ENCODE measurements around the gene SLC44A3.

SLC44A3 gene, protein sequence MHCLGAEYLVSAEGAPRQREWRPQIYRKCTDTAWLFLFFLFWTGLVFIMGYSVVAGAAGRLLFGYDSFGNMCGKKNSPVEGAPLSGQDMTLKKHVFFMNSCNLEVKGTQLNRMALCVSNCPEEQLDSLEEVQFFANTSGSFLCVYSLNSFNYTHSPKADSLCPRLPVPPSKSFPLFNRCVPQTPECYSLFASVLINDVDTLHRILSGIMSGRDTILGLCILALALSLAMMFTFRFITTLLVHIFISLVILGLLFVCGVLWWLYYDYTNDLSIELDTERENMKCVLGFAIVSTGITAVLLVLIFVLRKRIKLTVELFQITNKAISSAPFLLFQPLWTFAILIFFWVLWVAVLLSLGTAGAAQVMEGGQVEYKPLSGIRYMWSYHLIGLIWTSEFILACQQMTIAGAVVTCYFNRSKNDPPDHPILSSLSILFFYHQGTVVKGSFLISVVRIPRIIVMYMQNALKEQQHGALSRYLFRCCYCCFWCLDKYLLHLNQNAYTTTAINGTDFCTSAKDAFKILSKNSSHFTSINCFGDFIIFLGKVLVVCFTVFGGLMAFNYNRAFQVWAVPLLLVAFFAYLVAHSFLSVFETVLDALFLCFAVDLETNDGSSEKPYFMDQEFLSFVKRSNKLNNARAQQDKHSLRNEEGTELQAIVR

GRCh38 chr1:94819945-94820746, at the start of gene SLC44A3:
Gene SLC44A3 (plus strand): TSS chr1:94820357. CDS start chr1:94820452, 95 bp downstream.
- DNase-seq (ENCODE audit: low read depth) = no peak

DNA sequence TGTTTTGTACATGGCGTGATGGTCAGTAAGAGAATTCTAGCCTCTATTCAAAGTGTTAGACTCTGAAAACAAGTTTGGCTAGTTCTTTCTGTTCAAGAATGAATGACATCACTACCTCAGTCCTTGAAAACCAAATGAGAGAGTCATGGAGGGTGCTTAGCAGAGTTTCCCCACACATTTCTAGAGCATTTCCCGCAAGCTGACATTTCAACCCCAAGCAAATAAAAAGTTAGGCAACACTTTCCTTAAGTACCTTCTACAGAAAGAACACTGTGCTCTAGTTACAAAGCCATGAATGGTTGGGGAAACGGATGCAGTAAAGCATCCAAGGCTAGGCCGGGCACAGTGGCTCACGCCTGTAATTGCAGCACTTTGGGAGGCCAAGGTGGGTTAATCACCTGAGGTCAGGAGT, 47.9 kb upstream of the SLC44A3 start:
- no peak for DNase-seq (ENCODE audit: low read depth)

DNA sequence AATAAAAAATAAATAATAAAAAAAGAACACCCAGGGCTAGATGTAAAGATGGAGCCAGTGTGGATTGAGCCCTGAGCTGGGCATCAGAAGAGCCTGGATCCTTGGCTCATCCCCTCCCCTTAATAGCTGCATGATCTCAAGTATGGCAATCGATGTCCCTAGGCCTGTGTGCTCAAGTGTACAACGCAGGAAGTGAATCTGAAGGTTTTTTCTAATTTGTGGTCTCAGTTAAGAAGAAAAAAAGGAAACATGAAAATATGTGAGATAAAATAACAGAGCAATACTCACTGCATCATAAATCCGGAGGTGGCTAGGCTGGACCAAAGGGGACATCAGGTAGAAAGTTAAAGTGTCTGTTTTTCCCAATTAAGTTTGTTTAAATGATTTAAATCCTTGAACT, 47.3 kb upstream of the SLC44A3 start:
- DNase-seq (ENCODE audit: low read depth) = no peak

DNA sequence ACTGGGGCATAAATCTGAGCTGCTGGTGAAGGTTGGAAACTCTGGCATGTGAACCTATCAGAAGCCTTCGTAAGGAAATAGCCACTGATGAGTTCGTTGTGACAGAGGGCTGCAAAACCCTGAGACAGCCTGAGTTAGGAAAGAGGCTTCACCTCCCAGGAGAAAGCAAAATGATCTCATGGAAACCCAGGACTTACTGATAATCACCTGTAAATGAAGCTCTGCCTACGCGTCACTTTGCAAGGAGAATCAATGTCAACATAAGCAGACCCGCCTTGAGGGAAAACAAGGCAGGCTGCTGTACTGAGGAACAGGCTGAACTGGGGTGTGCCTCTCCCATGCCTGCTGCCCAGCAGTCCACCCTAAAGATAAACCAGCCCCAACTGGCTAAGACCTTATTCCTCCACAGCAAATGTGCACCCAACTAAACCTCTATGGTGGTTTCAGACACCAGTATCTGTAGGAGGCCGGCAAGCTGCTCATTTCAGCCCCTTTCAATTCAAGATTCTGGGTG, 46.8 kb upstream of the SLC44A3 start:
- DNase-seq (ENCODE audit: low read depth) = no peak

GRCh38 chr1:94773931-94774422, 46.2 kb upstream of the SLC44A3 start:
- no peak for DNase-seq (ENCODE audit: low read depth)

DNA sequence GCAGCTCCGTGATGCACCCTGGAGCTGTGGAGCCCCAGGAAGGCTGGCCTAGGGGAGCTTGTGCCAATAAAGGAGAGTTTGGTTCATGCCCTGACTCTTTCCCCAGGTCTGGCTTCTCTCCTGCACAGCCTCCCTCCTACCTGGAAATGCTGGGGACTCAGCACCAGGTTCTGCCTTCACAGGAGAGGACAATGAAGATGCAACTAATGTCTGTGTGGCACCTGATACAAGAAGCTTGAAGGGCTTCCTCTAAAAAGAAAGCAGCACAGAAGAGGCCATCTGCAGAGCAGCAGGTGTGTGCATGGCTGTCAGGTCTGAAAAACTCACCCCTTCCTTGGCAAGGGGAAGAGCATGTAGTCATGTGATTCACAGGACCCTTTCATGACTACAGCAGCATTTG, 43.7 kb upstream of the SLC44A3 start:
- no peak for DNase-seq (ENCODE audit: low read depth)

DNA sequence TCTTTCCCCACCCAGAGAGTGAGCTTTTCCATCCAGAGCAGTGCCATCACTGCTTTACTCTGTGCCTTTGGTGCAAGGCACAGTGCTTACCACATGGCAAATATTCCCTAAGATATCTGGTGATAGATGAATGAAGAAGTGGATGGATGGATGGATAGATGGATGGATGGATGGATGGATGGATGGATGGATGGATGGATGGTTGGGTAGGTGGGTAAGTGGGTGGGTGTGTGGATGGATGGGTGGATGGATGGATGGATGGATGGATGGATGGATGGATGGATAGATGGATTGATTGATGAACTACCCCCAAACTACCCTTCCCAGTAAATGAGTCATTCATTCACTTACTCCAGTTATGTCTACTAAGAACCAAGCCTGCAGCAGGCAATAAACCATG, 42.9 kb upstream of the SLC44A3 start:
- DNase-seq (ENCODE audit: low read depth) = no peak

- no peak for DNase-seq (ENCODE audit: low read depth)
Observed at GRCh38 chr1:94778808-94779207, 41.3 kb upstream of the SLC44A3 start.

GRCh38 chr1:94783342-94784189, 36.6 kb upstream of the SLC44A3 start:
- no peak for DNase-seq (ENCODE audit: low read depth)

GRCh38 chr1:94784190-94784515, 36.0 kb upstream of the SLC44A3 start:
- no peak for DNase-seq (ENCODE audit: low read depth)

DNA sequence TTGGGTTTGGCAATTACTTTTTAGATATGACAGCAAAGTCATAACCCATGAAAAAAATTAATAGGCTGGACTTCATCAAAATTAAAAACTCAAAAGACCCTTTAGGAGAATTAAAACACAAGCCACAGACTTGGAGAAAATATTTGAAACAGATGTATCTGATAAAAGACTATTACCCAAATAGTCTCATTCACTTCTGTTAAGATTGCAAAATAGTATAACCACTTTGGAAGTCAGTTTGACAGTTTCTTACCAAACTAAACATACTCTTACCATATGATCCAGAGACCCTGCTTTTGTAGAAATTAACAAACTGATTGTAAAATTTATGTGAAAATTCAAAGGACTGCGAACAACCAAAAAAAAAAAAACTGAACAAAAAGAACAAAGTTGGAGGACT, 32.5 kb upstream of the SLC44A3 start:
- DNase-seq (ENCODE audit: low read depth) = no peak

DNA sequence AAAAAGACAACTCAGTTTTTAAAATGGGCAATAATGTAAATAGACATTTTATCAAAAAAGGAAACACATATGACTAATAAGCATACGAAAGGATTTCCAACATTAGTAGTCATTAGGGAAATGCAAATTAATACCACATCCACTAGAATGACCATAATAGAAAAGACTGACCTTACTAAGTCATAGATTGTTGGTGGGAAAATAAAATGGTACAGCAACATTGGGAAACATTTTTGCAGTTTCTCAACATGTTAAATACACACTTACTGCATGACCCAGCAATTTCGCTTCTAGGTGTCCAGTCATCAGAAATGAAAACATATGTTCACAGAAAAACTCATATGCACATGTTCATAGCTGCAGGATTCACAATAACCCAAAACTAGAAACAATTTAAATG, 29.9 kb upstream of the SLC44A3 start:
- no peak for DNase-seq (ENCODE audit: low read depth)

DNA sequence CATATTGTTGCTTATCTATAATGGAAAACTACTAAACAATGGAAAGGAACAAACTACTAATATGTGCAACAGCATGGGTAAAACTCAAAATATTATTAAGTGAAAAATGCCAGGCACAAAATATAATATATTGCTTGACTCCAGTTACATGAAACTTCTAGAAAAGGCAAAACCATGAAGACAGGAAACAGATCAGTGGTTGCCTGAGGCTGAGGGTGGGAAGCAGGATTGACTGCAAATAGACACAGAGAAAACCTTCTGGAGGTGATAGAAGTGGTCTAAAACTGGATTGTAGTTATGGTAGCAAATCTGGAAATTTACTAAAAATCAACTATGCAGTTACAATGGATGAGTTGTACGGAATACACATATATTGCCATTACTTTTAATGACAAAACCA, 29.5 kb upstream of the SLC44A3 start:
- DNase-seq (ENCODE audit: low read depth) = no peak

DNA sequence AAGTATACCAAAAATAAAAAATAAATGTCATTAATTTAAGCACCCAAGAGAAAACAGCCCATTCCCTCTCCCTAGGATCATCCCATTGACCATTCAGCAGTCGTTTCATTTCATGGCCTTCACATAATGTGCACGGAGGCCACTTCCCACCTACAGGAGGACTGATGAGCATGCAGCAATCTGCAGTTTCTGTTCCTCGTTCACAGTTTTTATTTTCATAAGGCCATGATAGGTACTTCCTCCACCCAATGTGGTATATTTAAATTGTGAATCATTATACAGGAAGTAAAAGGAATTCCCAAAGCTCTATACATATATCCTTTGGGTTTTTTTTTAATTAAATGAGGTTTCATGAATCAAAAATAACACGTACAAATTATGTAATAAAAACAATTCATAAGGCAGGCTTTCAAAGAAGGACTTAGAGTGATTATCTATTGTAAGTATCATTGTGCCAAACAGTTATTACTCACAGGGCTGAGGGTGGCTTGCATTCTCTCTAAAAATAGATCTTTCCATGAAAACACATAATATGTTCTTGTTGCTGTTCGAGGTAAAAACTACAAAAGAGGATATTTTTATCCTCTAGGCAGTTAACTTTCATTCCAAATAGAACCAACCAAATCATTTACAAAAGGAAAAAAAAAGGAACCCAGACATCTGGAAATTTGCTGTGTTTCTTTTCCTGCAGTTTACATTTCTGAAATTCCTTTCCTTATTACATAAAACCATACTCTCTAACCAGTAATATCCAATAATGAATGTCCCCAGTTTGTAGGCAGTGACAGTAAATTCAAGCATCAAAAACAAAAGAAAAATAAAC, 27.5 kb upstream of the SLC44A3 start:
- DNase-seq (ENCODE audit: low read depth) = no peak

GRCh38 chr1:94793296-94793656, 26.9 kb upstream of the SLC44A3 start:
- DNase-seq (ENCODE audit: low read depth) = no peak

GRCh38 chr1:94795434-94795833, 24.7 kb upstream of the SLC44A3 start:
- no peak for DNase-seq (ENCODE audit: low read depth)

DNA sequence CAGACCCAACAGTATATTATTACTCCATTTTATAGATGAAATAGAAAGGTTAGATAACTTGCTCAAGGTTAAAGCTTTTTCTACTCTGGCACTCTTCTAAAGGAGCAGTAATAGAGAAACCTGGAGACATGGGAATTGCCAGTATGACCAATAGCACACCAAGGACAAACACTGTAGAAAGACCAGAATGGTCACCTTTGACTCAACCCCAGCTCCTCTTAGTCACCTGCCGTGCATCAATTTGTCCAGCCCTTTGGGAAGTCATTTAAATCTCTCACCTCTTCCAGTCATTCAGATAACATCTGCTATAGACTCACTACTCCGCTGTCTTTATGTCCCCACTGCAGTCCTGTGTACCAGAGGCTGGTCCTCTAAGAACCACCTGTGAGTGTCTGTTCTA, 23.9 kb upstream of the SLC44A3 start:
- no peak for DNase-seq (ENCODE audit: low read depth)

DNA sequence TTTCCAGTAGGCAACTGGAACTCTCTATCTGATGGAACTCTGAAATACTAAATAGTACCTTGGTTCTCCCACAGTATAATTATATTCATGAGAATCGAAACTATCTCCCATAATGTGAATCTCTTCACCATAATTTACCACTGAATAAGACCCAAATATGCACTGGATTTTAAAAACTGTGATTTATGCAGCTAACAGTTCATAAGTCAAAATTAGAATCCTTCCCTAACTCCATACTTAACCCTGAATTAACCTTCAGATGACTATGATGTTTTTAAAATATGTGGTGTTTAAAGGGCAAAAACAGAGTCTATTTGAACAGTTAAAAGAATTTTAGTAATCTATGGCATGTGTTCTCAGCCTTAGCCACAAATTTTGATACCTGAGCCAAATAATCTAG, 22.9 kb upstream of the SLC44A3 start:
- no peak for DNase-seq (ENCODE audit: low read depth)

DNA sequence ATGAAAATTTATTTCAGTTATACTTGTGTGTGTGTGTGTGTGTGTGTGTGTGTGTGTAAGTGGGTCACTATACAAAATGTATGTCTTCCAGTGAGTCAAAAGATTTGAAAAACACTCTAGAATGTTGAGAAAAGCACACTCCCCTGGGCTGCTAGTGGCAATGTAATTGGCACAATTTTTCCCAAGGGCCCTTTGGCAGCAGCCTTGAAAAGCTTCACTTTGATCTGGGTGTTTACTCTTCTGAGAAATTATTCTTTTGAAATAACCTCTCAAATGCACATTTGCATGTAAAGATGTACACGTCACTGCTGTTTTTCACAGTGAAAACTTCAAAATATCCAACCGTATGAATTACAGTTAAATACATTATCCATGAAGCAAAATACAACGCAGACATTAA, 22.1 kb upstream of the SLC44A3 start:
- no peak for DNase-seq (ENCODE audit: low read depth)

- DNase-seq (ENCODE audit: low read depth) = no peak
Observed at GRCh38 chr1:94798462-94798861, 21.7 kb upstream of the SLC44A3 start.

GRCh38 chr1:94799206-94799605, 21.0 kb upstream of the SLC44A3 start:
- no peak for DNase-seq (ENCODE audit: low read depth)
